ENCODE data around the gene PPP2R5C.
A peak's percentile ranks its signal among the peaks of the same experiment; 100 is the strongest.

Gene PPP2R5C

GRCh38 chr14:101937926-101938767 lies 176.6 kb downstream of the PPP2R5C start:
- no peak for DNase-seq
- H3K27me3 ChIP-seq (replicated peaks) = no peaks in the 10 kb centered on the region

GRCh38 chr14:101939646-101940170 lies 178.2 kb downstream of the PPP2R5C start:
- TF ChIP-seq, protein P1, sequence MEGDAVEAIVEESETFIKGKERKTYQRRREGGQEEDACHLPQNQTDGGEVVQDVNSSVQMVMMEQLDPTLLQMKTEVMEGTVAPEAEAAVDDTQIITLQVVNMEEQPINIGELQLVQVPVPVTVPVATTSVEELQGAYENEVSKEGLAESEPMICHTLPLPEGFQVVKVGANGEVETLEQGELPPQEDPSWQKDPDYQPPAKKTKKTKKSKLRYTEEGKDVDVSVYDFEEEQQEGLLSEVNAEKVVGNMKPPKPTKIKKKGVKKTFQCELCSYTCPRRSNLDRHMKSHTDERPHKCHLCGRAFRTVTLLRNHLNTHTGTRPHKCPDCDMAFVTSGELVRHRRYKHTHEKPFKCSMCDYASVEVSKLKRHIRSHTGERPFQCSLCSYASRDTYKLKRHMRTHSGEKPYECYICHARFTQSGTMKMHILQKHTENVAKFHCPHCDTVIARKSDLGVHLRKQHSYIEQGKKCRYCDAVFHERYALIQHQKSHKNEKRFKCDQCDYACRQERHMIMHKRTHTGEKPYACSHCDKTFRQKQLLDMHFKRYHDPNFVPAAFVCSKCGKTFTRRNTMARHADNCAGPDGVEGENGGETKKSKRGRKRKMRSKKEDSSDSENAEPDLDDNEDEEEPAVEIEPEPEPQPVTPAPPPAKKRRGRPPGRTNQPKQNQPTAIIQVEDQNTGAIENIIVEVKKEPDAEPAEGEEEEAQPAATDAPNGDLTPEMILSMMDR (IDR thresholded peaks at IDR 0.05; ENCODE audit: low read depth, low read length, missing control alignments) = no peak
- no peak overlapping the region for H3K4me3 ChIP-seq (ENCODE audit: low read depth, low read length)
- H3K27me3 ChIP-seq (replicated peaks) = no peaks in the 10 kb centered on the region
- DNase-seq = no peak
- in situ Hi-C loops (cut with HindIII; ENCODE audit: low pct_ligation_motif_present, low sequenced_read_pairs) = no loop called here
- H3K36me3 ChIP-seq (replicated peaks) = no peaks in the 10 kb centered on the region
- H3K27ac ChIP-seq = no peak overlapping the region

More at GRCh38 chr14:101937926-101938767, 176.6 kb downstream of the PPP2R5C start:
- TF ChIP-seq, protein P1 (IDR thresholded peaks at IDR 0.05; ENCODE audit: low read depth, low read length, missing control alignments) = no peak
- Histone ChIP-seq H3K36me3 (replicated peaks) (no peaks in the 10 kb centered on the region), H3K4me3 (ENCODE audit: low read depth, low read length) (no peak overlapping the region), H3K27ac (no peak overlapping the region)
- in situ Hi-C loops (cut with HindIII; ENCODE audit: low pct_ligation_motif_present, low sequenced_read_pairs) = no loop called here

DNA sequence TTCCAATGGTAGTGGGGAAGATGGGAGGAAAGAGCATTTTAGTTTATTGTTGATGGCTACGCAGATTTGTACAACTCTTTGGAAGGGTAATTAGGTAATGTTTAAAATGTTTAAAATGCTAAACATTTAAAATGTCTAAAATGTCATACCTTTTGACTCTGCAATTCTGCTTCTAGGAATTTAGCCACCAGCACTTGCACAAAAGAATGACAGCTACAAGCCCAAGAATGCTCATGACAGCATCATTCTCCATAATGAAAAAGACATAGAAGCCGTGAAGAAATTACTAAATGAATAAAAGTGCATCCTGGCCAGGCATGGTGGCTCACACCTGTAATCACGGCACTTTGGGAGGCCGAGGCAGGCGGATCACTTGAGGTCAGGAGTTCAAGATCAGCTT lies 182.9 kb downstream of the PPP2R5C start:
- no peak for DNase-seq

GRCh38 chr14:101945171-101945570 lies 183.7 kb downstream of the PPP2R5C start:
- H3K36me3 ChIP-seq (replicated peaks) = no peaks in the 10 kb centered on the region
- in situ Hi-C loops (cut with HindIII; ENCODE audit: low pct_ligation_motif_present, low sequenced_read_pairs) = no loop called here
- H3K4me3 ChIP-seq (ENCODE audit: low read depth, low read length) = no peak overlapping the region
- H3K27ac ChIP-seq = no peak overlapping the region
- no peaks in the 10 kb centered on the region for H3K27me3 ChIP-seq (replicated peaks)
- DNase-seq = no peak
- TF ChIP-seq, protein P1 (IDR thresholded peaks at IDR 0.05; ENCODE audit: low read depth, low read length, missing control alignments) = no peak

More for the DNA sequence above, 182.9 kb downstream of the PPP2R5C start:
- Histone ChIP-seq H3K36me3 (replicated peaks) (no peaks in the 10 kb centered on the region), H3K27ac (no peak overlapping the region), H3K4me3 (ENCODE audit: low read depth, low read length) (no peak overlapping the region), H3K27me3 (replicated peaks) (no peaks in the 10 kb centered on the region)
- TF ChIP-seq, protein P1 (IDR thresholded peaks at IDR 0.05; ENCODE audit: low read depth, low read length, missing control alignments) = no peak
- in situ Hi-C loops (cut with HindIII; ENCODE audit: low pct_ligation_motif_present, low sequenced_read_pairs) = no loop called here

GRCh38 chr14:101947577-101947903 lies 186.0 kb downstream of the PPP2R5C start:
- TF ChIP-seq, protein P1 (IDR thresholded peaks at IDR 0.05; ENCODE audit: low read depth, low read length, missing control alignments) = no peak
- Histone ChIP-seq H3K36me3 (replicated peaks) (no peaks in the 10 kb centered on the region), H3K4me3 (ENCODE audit: low read depth, low read length) (peak overlapping the region; percentile 91), H3K27me3 (replicated peaks) (no peaks in the 10 kb centered on the region), H3K27ac (peak overlapping the region; percentile 99)
- no peak for DNase-seq
- in situ Hi-C loops (cut with HindIII; ENCODE audit: low pct_ligation_motif_present, low sequenced_read_pairs) = no loop called here
